ENCODE results near the gene CD177. TPM values are rescaled to one million over a fixed set of nuclear protein-coding genes. Genes with fewer than 3 reads are reported as not detected.
"Not testable (repeated sequence)": the region's sequence is repeated elsewhere in the genome, so short reads cannot be mapped to it uniquely, and the experiment has no call there.

The CD177 gene
- total and polyA plus RNA-seq, 4 donors: 1.0 to 57.8 (median 19.4) TPM

GRCh38 chr19:43349813-43350212, 3.7 kb upstream of the CD177 start:
- WGBS, 2 donors: 82 to 88% methylated on average over 8 of the region's 8 CpGs
- H3K27me3 ChIP-seq (ENCODE audit: control insufficient read depth in 3 of 3, insufficient read depth in 3 of 3, low read length in 2 of 3); H3K27ac ChIP-seq (ENCODE audit: low read depth in 1 of 2, low read length in 1 of 2); H3K9me3 ChIP-seq (ENCODE audit: control insufficient read depth in 4 of 4, insufficient read depth in 3 of 4, low read length in 3 of 4); H3K36me3 ChIP-seq (ENCODE audit: control insufficient read depth in 4 of 4, insufficient read depth in 4 of 4, low read length in 4 of 4); DNase-seq; H3K4me1 ChIP-seq (ENCODE audit: control insufficient read depth in 5 of 5, insufficient read depth in 5 of 5, low read length in 5 of 5); H3K4me3 ChIP-seq; H3K9ac ChIP-seq (ENCODE audit: insufficient read depth in 1 of 2, low read length in 2 of 2); ATAC-seq (ENCODE audit: insufficient read depth, low FRiP score): not testable (repeated sequence)

- Histone ChIP-seq H3K4me1 (ENCODE audit: control insufficient read depth in 5 of 5, insufficient read depth in 5 of 5, low read length in 5 of 5) (no peaks in the 10 kb centered on the region), H3K36me3 (ENCODE audit: control insufficient read depth in 4 of 4, insufficient read depth in 4 of 4, low read length in 4 of 4) (no peaks in the 10 kb centered on the region), H3K9me3 (ENCODE audit: control insufficient read depth in 4 of 4, insufficient read depth in 3 of 4, low read length in 3 of 4) (peaks cover 0 to 5% (median 0%) of the 10 kb centered on the region in 4 donors), H3K4me3 (no peak overlapping the region), H3K27ac (ENCODE audit: low read depth in 1 of 2, low read length in 1 of 2) (no peak overlapping the region), H3K27me3 (ENCODE audit: control insufficient read depth in 3 of 3, insufficient read depth in 3 of 3, low read length in 2 of 3) (no peaks in the 10 kb centered on the region), H3K9ac (ENCODE audit: insufficient read depth in 1 of 2, low read length in 2 of 2) (no peak overlapping the region)
- no peak for TF ChIP-seq CTCF (IDR thresholded peaks at IDR 0.05; ENCODE audit: control extremely low read depth, extremely low read depth)
- no peak for DNase-seq
- ATAC-seq (ENCODE audit: insufficient read depth, low FRiP score): no peak
- 51 to 64% methylated on average over 7 of the region's 7 CpGs for WGBS, 2 donors
Observed at GRCh38 chr19:43351998-43352746, 1.3 kb upstream of the CD177 start.

GRCh38 chr19:43354305-43354627, 780 bp downstream of the CD177 start:
- H3K27me3 ChIP-seq (ENCODE audit: control insufficient read depth in 3 of 3, insufficient read depth in 3 of 3, low read length in 2 of 3): no peaks in the 10 kb centered on the region
- DNase-seq: peak in 1 of 3 donors; percentile 25
- H3K4me3 ChIP-seq: no peak overlapping the region
- TF ChIP-seq CTCF (IDR thresholded peaks at IDR 0.05; ENCODE audit: control extremely low read depth, extremely low read depth): no peak
- no peaks in the 10 kb centered on the region for H3K36me3 ChIP-seq (ENCODE audit: control insufficient read depth in 4 of 4, insufficient read depth in 4 of 4, low read length in 4 of 4)
- H3K9me3 ChIP-seq (ENCODE audit: control insufficient read depth in 4 of 4, insufficient read depth in 3 of 4, low read length in 3 of 4): no peaks in the 10 kb centered on the region
- WGBS, 2 donors: 8 to 23% methylated on average over 14 to 19 of the region's 19 CpGs
- H3K4me1 ChIP-seq (ENCODE audit: control insufficient read depth in 5 of 5, insufficient read depth in 5 of 5, low read length in 5 of 5): no peaks in the 10 kb centered on the region
- no peak overlapping the region for H3K27ac ChIP-seq (ENCODE audit: low read depth in 1 of 2, low read length in 1 of 2)
- ATAC-seq (ENCODE audit: insufficient read depth, low FRiP score): no peak
- H3K9ac ChIP-seq (ENCODE audit: insufficient read depth in 1 of 2, low read length in 2 of 2): no peak overlapping the region

- not testable (repeated sequence) for DNase-seq; H3K4me3 ChIP-seq; H3K27me3 ChIP-seq (ENCODE audit: control insufficient read depth in 3 of 3, insufficient read depth in 3 of 3, low read length in 2 of 3); H3K9me3 ChIP-seq (ENCODE audit: control insufficient read depth in 4 of 4, insufficient read depth in 3 of 4, low read length in 3 of 4); ATAC-seq (ENCODE audit: insufficient read depth, low FRiP score); H3K36me3 ChIP-seq (ENCODE audit: control insufficient read depth in 4 of 4, insufficient read depth in 4 of 4, low read length in 4 of 4); H3K4me1 ChIP-seq (ENCODE audit: control insufficient read depth in 5 of 5, insufficient read depth in 5 of 5, low read length in 5 of 5); H3K9ac ChIP-seq (ENCODE audit: insufficient read depth in 1 of 2, low read length in 2 of 2); H3K27ac ChIP-seq (ENCODE audit: low read depth in 1 of 2, low read length in 1 of 2)
- WGBS, 2 donors: no CpG with 5 or more reads among the region's 3 CpGs
Observed at GRCh38 chr19:43356749-43357148, 3.3 kb downstream of the CD177 start.

All from lung (tissue), 12 donors.